ENCODE data around the gene FGF14.

The FGF14 gene

DNA sequence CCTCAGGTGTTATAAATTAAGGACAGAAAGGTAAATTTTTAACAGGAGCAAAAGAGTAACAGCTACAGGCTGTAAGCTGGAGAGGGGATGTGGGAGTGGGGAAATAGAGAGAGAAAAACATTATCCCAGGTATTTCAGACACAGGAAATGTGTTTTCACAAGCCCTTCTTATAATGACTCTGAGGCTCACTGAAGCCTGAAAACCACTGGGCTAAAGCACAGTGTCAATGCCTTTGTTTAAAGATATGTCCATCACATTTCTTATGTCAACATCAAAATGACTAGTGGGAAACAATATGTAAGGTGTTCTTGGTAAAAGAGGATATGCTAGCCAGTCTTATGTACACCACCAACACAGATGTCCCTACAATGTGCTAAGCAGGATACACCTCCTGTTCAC is 365.9 kb downstream of the FGF14 start:
- Histone ChIP-seq H3K9ac (no peak overlapping the region), H3K4me1 (no peaks in the 10 kb centered on the region), H3K79me2 (no peaks in the 10 kb centered on the region), H3K4me2 (ENCODE audit: low read length) (no peak overlapping the region), H3K27ac (no peak overlapping the region), H2AFZ (no peak overlapping the region), H3K36me3 (ENCODE audit: control insufficient read depth, insufficient read depth, low read length) (no peaks in the 10 kb centered on the region), H3K4me3 (ENCODE audit: low read depth, low read length) (no peak overlapping the region), H3K9me3 (ENCODE audit: control insufficient read depth, low read length) (no peaks in the 10 kb centered on the region), H3K27me3 (ENCODE audit: control insufficient read depth, insufficient read depth, low read length) (no peaks in the 10 kb centered on the region)
- no peak for TF ChIP-seq CTCF (IDR thresholded peaks at IDR 0.05)

GRCh38 chr13:102033857-102034331 is 368.0 kb downstream of the FGF14 start:
- H3K27me3 ChIP-seq (ENCODE audit: control insufficient read depth, insufficient read depth, low read length) = no peaks in the 10 kb centered on the region
- H2AFZ ChIP-seq = no peak overlapping the region
- H3K27ac ChIP-seq = no peak overlapping the region
- TF ChIP-seq CTCF (IDR thresholded peaks at IDR 0.05) = no peak
- H3K79me2 ChIP-seq = no peaks in the 10 kb centered on the region
- H3K9me3 ChIP-seq (ENCODE audit: control insufficient read depth, low read length) = no peaks in the 10 kb centered on the region
- H3K4me1 ChIP-seq = no peaks in the 10 kb centered on the region
- no peak overlapping the region for H3K4me3 ChIP-seq (ENCODE audit: low read depth, low read length)
- no peak overlapping the region for H3K4me2 ChIP-seq (ENCODE audit: low read length)
- no peak overlapping the region for H3K9ac ChIP-seq
- no peaks in the 10 kb centered on the region for H3K36me3 ChIP-seq (ENCODE audit: control insufficient read depth, insufficient read depth, low read length)

DNA sequence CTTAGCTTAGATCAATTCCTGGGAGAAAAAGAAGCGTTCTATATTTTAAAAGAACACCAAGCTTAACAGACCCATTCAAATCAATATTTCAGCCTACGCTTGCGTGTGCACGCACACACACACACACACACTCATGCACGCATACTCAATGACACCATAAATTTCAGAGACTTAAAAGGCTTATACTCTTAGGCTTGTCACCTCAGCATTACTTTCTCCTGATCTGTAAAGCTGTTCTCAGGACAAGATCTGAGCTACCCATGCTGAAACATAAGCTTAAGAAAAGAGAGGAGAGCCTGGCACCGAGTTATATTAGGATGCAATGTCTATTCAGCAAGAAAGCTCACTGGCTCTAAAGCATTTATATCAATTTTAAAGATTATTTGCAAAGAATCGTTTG is 368.5 kb downstream of the FGF14 start:
- Histone ChIP-seq H3K9me3 (ENCODE audit: control insufficient read depth, low read length) (no peaks in the 10 kb centered on the region), H3K4me1 (no peaks in the 10 kb centered on the region), H3K79me2 (no peaks in the 10 kb centered on the region), H3K27ac (no peak overlapping the region), H3K4me2 (ENCODE audit: low read length) (no peak overlapping the region), H3K27me3 (ENCODE audit: control insufficient read depth, insufficient read depth, low read length) (no peaks in the 10 kb centered on the region), H3K36me3 (ENCODE audit: control insufficient read depth, insufficient read depth, low read length) (no peaks in the 10 kb centered on the region), H3K4me3 (ENCODE audit: low read depth, low read length) (no peak overlapping the region), H3K9ac (no peak overlapping the region), H2AFZ (no peak overlapping the region)
- no peak for TF ChIP-seq CTCF (IDR thresholded peaks at IDR 0.05)

DNA sequence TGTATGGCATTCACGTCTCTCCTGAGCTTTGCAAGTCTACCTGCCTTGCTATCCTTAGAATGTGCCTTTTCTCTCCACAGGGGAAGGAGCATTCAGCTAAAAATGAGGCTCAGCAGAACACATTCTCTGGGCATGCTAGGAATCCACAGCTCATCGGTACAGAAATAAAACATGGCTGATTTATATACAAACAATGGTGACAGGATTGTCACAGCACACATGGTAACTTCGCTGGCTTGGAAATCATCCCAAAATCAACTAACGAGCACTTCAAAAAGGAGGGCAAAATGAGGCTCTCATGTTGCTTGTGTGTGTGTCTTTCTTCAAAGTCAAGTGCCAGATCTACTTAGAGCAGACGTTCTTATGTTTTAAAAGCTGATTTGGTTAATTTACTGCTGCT is 373.0 kb downstream of the FGF14 start:
- Histone ChIP-seq H2AFZ (no peak overlapping the region), H3K79me2 (no peaks in the 10 kb centered on the region), H3K36me3 (ENCODE audit: control insufficient read depth, insufficient read depth, low read length) (no peaks in the 10 kb centered on the region), H3K9ac (no peak overlapping the region), H3K9me3 (ENCODE audit: control insufficient read depth, low read length) (no peaks in the 10 kb centered on the region), H3K4me3 (ENCODE audit: low read depth, low read length) (no peak overlapping the region), H3K4me1 (no peaks in the 10 kb centered on the region), H3K27ac (no peak overlapping the region), H3K27me3 (ENCODE audit: control insufficient read depth, insufficient read depth, low read length) (no peaks in the 10 kb centered on the region), H3K4me2 (ENCODE audit: low read length) (no peak overlapping the region)
- TF ChIP-seq CTCF (IDR thresholded peaks at IDR 0.05) = no peak

GRCh38 chr13:102028206-102028605 is 373.6 kb downstream of the FGF14 start:
- no peak overlapping the region for H3K27ac ChIP-seq
- H2AFZ ChIP-seq = no peak overlapping the region
- TF ChIP-seq CTCF (IDR thresholded peaks at IDR 0.05) = no peak
- no peak overlapping the region for H3K4me2 ChIP-seq (ENCODE audit: low read length)
- H3K79me2 ChIP-seq = no peaks in the 10 kb centered on the region
- no peak overlapping the region for H3K4me3 ChIP-seq (ENCODE audit: low read depth, low read length)
- H3K9me3 ChIP-seq (ENCODE audit: control insufficient read depth, low read length) = no peaks in the 10 kb centered on the region
- H3K36me3 ChIP-seq (ENCODE audit: control insufficient read depth, insufficient read depth, low read length) = no peaks in the 10 kb centered on the region
- no peaks in the 10 kb centered on the region for H3K27me3 ChIP-seq (ENCODE audit: control insufficient read depth, insufficient read depth, low read length)
- H3K9ac ChIP-seq = no peak overlapping the region
- H3K4me1 ChIP-seq = no peaks in the 10 kb centered on the region
